Activated CD4-positive, alpha-beta T cell treated with anti-CD3 and anti-CD28 coated beads, Interleukin-10, Interleukin-2, amounts not matched to agents 100 ng/mL and 50 ng/mL, durations not matched to agents 16 hours and 8 hours (primary cell): ENCODE results near the gene NACA2.

Experiments
- DNase-seq: peaks from one replicate; pipeline ENCODE4 v3.0.0-alpha.2; 2020

The NACA2 gene

GRCh38 chr17:61543786-61544415 is 47.1 kb downstream of the NACA2 start:
- no peak for DNase-seq

- no peak for DNase-seq
Measured at GRCh38 chr17:61542027-61542426, 49.0 kb downstream of the NACA2 start.

GRCh38 chr17:61540874-61541273 is 50.1 kb downstream of the NACA2 start:
- DNase-seq = no peak
